PFSK-1 (cell line): ENCODE data around the gene CATSPER4.

Experiments
- FOXP2 ChIP-seq: optimal IDR thresholded peaks from 2 replicates; pipeline ENCODE3; 2011; ENCODE audit warnings: borderline replicate concordance, control low read depth, inconsistent platforms; ENCODE audit not compliant: insufficient read depth; ENCODE audit errors: extremely low read length, extremely low read depth
- POLR2AphosphoS5 ChIP-seq: IDR thresholded peaks from 2 replicates; pipeline ENCODE4 v1.6.1; 2012; ENCODE audit warnings: low read depth, mild to moderate bottlenecking, control low read depth, low read length, moderate library complexity
- SIN3A ChIP-seq: IDR thresholded peaks from 2 replicates; pipeline ENCODE4 v1.6.1; 2012; ENCODE audit warnings: mild to moderate bottlenecking, low read length, moderate library complexity, borderline replicate concordance; ENCODE audit not compliant: insufficient read depth
- TAF1 ChIP-seq: IDR thresholded peaks from 2 replicates; pipeline ENCODE4 v1.6.1; 2012; ENCODE audit warnings: low read length, control low read depth, borderline replicate concordance; ENCODE audit not compliant: insufficient read depth
- TF ChIP-seq, protein P1 (sequence below), 2 experiments: IDR thresholded peaks; 2 replicates each; pipeline versions ENCODE4 v1.6.1 to v1.8.0; 2011 to 2012; ENCODE audit warnings: low read depth in 2 of 2, low read length in 2 of 2, control low read depth in 1 of 2, inconsistent platforms in 1 of 2, mild to moderate bottlenecking in 1 of 2, moderate library complexity in 1 of 2; ENCODE audit not compliant: insufficient read depth in 1 of 2

GRCh38 chr1:26169198-26169554, 21.2 kb upstream of the CATSPER4 start:
- TF ChIP-seq, protein P1, sequence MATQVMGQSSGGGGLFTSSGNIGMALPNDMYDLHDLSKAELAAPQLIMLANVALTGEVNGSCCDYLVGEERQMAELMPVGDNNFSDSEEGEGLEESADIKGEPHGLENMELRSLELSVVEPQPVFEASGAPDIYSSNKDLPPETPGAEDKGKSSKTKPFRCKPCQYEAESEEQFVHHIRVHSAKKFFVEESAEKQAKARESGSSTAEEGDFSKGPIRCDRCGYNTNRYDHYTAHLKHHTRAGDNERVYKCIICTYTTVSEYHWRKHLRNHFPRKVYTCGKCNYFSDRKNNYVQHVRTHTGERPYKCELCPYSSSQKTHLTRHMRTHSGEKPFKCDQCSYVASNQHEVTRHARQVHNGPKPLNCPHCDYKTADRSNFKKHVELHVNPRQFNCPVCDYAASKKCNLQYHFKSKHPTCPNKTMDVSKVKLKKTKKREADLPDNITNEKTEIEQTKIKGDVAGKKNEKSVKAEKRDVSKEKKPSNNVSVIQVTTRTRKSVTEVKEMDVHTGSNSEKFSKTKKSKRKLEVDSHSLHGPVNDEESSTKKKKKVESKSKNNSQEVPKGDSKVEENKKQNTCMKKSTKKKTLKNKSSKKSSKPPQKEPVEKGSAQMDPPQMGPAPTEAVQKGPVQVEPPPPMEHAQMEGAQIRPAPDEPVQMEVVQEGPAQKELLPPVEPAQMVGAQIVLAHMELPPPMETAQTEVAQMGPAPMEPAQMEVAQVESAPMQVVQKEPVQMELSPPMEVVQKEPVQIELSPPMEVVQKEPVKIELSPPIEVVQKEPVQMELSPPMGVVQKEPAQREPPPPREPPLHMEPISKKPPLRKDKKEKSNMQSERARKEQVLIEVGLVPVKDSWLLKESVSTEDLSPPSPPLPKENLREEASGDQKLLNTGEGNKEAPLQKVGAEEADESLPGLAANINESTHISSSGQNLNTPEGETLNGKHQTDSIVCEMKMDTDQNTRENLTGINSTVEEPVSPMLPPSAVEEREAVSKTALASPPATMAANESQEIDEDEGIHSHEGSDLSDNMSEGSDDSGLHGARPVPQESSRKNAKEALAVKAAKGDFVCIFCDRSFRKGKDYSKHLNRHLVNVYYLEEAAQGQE (IDR thresholded peaks at IDR 0.05; ENCODE audit: insufficient read depth in 1 of 2, low read depth in 2 of 2, low read length in 2 of 2): no peak
- TF ChIP-seq TAF1 (no peak), SIN3A (no peak), POLR2AphosphoS5 (no peak), FOXP2 (no peak)
